OCI-LY3 (cell line): Measurements from ENCODE around the gene TEX26.

ENCODE experiments used
- H2AFZ ChIP-seq: fragments of 200-600, 300-600 bp; shearing (Covaris generic); 2 replicates; pipeline ENCODE4 v1.6.0; 2014; ENCODE audit warnings: antibody characterized with exemption, low read depth, low read length
- H3K27ac ChIP-seq: fragments of 200-600, 300-600 bp; sonication (generic); 2 replicates; pipeline ENCODE4 v1.5.1; 2014; ENCODE audit warnings: mild to moderate bottlenecking, low read length, moderate library complexity, mixed read lengths
- H3K27me3 ChIP-seq: fragments of 200-600, 300-600 bp; sonication (generic); 2 replicates; pipeline ENCODE4 v1.6.1; 2014; ENCODE audit warnings: low read depth, low read length, mixed read lengths
- H3K36me3 ChIP-seq: fragments of 200-600, 300-600 bp; sonication (generic); replicated peaks from 2 replicates; pipeline ENCODE3; 2014; ENCODE audit warnings: low read depth, low read length, mixed read lengths
- H3K4me1 ChIP-seq: fragments of 300-600, 200-600 bp; sonication (generic); 2 replicates; pipeline ENCODE4 v1.6.1; 2014; ENCODE audit warnings: low read length, mixed read lengths
- H3K4me2 ChIP-seq: fragments of 200-600, 300-600 bp; sonication (generic); 2 replicates; pipeline ENCODE4 v1.6.1; 2014; ENCODE audit warnings: low read length, mixed read lengths
- H3K4me3 ChIP-seq: fragments of 300-600, 200-600 bp; sonication (generic); 2 replicates; pipeline ENCODE4 v1.5.1; 2014; ENCODE audit warnings: antibody characterized with exemption, mild to moderate bottlenecking, low read length, moderate library complexity
- H3K79me2 ChIP-seq: fragments of 300-600, 200-600 bp; shearing (Covaris generic); 2 replicates; pipeline ENCODE4 v1.6.1; 2014; ENCODE audit warnings: mild to moderate bottlenecking, low read length, mixed read lengths
- H3K9ac ChIP-seq: fragments of 300-600, 200-600 bp; shearing (Covaris generic); 2 replicates; pipeline ENCODE4 v1.6.0; 2014; ENCODE audit warnings: mild to moderate bottlenecking, low read length, moderate library complexity
- H3K9me3 ChIP-seq: fragments of 200-600, 300-600 bp; shearing (Covaris generic); 2 replicates; pipeline ENCODE4 v1.6.1; 2014; ENCODE audit warnings: low read length, mixed read lengths; ENCODE audit not compliant: insufficient read depth
- H4K20me1 ChIP-seq: fragments of 200-600, 300-600 bp; sonication (generic); 2 replicates; pipeline ENCODE4 v1.6.1; 2016; ENCODE audit warnings: low read length, mixed read lengths; ENCODE audit not compliant: insufficient read depth
- EZH2phosphoT487 ChIP-seq: fragments of 200-600 bp; shearing (Covaris generic); IDR thresholded peaks from 2 replicates; pipeline ENCODE4 v1.6.1; 2018; ENCODE audit warnings: antibody characterized with exemption, mixed run types, low read depth
- TF ChIP-seq, protein P1 (sequence below): fragments of 200-600, 300-600 bp; sonication (generic); IDR thresholded peaks from 2 replicates; pipeline ENCODE4 v1.5.1; 2014; ENCODE audit warnings: antibody characterized with exemption, low read length, low read depth

TEX26 gene

DNA sequence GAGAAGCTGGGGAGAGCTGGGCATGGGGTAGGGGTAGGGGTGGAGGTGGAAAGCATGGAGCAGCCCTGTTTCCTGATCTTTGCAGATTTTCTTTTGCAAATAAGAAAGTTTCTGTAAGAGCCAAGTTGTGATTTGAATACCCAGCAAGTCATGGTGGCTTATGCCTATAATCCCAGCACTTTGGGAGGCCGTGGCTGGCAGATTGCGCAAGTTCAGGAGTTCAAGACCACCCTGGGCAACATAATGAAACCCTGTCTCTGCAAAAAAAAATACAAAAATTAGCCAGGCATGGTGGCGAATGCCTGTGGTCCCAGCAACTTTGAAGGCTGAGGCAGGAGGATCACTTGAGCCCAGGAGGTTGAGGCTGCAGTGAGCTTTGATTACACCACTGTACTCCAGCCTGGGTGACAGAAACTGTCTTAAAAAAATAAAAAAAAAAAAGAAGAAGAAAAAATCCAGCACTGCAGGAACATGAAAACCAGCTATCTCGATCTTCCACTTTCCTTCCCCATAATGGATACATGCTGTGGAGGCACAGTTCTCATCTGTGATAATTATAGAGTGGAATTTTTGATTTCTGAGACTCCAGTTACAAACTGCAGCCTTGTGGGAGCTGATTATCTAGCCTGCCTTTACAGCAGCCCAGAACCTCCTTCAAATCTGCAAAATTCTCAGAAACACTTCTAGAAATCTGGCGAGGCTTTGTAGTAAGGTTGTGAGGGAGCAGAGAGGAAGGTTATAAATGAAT, 12.1 kb upstream of the TEX26 start:
- Histone ChIP-seq H3K27ac (no peak overlapping the region), H3K4me2 (no peak overlapping the region), H3K9ac (no peak overlapping the region), H3K27me3 (peaks cover 60% of the 10 kb centered on the region), H3K79me2 (no peaks in the 10 kb centered on the region), H4K20me1 (no peaks in the 10 kb centered on the region), H3K4me1 (no peaks in the 10 kb centered on the region), H3K36me3 (no peaks in the 10 kb centered on the region), H3K9me3 (no peaks in the 10 kb centered on the region), H2AFZ (no peak overlapping the region), H3K4me3 (no peak overlapping the region)
- no peak for TF ChIP-seq EZH2phosphoT487
- TF ChIP-seq, protein P1, sequence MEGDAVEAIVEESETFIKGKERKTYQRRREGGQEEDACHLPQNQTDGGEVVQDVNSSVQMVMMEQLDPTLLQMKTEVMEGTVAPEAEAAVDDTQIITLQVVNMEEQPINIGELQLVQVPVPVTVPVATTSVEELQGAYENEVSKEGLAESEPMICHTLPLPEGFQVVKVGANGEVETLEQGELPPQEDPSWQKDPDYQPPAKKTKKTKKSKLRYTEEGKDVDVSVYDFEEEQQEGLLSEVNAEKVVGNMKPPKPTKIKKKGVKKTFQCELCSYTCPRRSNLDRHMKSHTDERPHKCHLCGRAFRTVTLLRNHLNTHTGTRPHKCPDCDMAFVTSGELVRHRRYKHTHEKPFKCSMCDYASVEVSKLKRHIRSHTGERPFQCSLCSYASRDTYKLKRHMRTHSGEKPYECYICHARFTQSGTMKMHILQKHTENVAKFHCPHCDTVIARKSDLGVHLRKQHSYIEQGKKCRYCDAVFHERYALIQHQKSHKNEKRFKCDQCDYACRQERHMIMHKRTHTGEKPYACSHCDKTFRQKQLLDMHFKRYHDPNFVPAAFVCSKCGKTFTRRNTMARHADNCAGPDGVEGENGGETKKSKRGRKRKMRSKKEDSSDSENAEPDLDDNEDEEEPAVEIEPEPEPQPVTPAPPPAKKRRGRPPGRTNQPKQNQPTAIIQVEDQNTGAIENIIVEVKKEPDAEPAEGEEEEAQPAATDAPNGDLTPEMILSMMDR = no peak

DNA sequence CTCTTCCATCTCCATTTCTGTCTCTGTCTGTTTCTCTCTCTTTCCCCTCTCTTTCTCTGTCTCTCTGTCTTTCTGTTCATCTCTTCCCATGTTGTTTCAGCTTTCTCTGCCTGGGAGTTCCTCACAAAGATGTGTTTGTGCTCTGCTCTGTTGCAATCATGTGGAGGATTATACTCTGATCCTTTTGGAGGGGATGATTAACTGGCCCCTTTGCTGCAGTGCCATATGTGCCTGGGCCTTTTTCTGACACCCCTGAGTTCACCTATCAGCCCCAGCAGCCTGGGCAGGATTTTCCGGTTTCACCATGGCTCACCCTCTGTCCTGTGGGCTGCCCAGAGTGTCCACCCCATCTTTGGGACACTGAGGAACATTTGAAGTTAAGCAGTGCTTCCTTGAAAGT, 9.0 kb upstream of the TEX26 start:
- H3K9ac ChIP-seq = no peak overlapping the region
- TF ChIP-seq, protein P1 = no peak
- TF ChIP-seq EZH2phosphoT487 = no peak
- no peak overlapping the region for H3K4me3 ChIP-seq
- no peak overlapping the region for H3K4me2 ChIP-seq
- H3K79me2 ChIP-seq = no peaks in the 10 kb centered on the region
- H3K27me3 ChIP-seq = peaks cover 55% of the 10 kb centered on the region
- H4K20me1 ChIP-seq = no peaks in the 10 kb centered on the region
- no peak overlapping the region for H2AFZ ChIP-seq
- H3K9me3 ChIP-seq = no peaks in the 10 kb centered on the region
- no peak overlapping the region for H3K27ac ChIP-seq
- H3K4me1 ChIP-seq = no peaks in the 10 kb centered on the region
- no peaks in the 10 kb centered on the region for H3K36me3 ChIP-seq

DNA sequence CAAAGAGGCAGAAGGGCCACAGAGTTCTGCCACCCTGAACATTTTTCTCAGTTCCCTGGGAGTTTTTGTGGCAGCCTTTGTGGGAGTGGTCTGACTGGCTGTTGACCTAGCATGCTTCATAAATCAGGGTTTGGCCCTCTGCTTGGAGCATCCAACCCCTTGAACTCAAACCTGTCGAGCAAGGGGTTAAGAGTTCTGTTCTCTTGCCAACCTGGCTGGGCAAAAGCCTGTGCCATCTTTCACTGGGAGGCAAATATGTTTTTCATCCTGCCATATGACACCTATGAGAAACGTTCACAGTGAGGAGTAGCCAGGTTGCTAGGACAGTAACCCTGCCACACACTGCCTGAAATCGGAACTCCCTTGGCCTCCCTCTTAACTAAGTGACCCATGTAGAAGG, 7.7 kb upstream of the TEX26 start:
- no peak overlapping the region for H2AFZ ChIP-seq
- no peaks in the 10 kb centered on the region for H3K9me3 ChIP-seq
- no peak overlapping the region for H3K4me2 ChIP-seq
- H3K36me3 ChIP-seq = no peaks in the 10 kb centered on the region
- TF ChIP-seq, protein P1 = no peak
- no peak for TF ChIP-seq EZH2phosphoT487
- H3K9ac ChIP-seq = no peak overlapping the region
- peaks cover 51% of the 10 kb centered on the region for H3K27me3 ChIP-seq
- no peak overlapping the region for H3K27ac ChIP-seq
- H3K4me3 ChIP-seq = no peak overlapping the region
- no peaks in the 10 kb centered on the region for H3K79me2 ChIP-seq
- H4K20me1 ChIP-seq = no peaks in the 10 kb centered on the region
- no peaks in the 10 kb centered on the region for H3K4me1 ChIP-seq

DNA sequence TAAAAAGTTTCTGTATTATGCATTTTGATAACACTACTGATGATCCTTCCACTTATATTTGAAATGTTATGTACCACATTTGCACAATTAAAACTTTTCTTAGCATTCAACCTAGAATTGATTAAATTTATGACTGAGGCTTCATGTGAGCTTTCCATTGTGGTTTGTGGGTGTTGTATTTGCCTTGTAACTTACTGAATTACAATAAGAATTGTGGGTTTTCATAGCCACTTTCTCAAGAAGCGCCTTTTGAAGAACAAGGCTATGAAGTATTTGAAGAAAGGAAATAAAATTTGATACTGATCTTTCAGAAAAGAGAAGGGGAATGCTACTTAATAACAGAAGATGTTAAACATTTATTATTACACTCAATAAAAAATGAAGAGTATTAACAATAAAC, 7.0 kb upstream of the TEX26 start:
- no peak overlapping the region for H2AFZ ChIP-seq
- no peak overlapping the region for H3K4me3 ChIP-seq
- H3K9ac ChIP-seq = no peak overlapping the region
- H3K27ac ChIP-seq = no peak overlapping the region
- TF ChIP-seq, protein P1 = no peak
- TF ChIP-seq EZH2phosphoT487 = no peak
- no peaks in the 10 kb centered on the region for H3K9me3 ChIP-seq
- no peaks in the 10 kb centered on the region for H4K20me1 ChIP-seq
- no peaks in the 10 kb centered on the region for H3K36me3 ChIP-seq
- H3K4me1 ChIP-seq = no peaks in the 10 kb centered on the region
- no peaks in the 10 kb centered on the region for H3K79me2 ChIP-seq
- peaks cover 54% of the 10 kb centered on the region for H3K27me3 ChIP-seq
- no peak overlapping the region for H3K4me2 ChIP-seq
